PFSK-1 (cell line): Measurements from ENCODE around the gene CDC42.

Source experiments
- POLR2AphosphoS5 ChIP-seq: IDR thresholded peaks from 2 replicates; pipeline ENCODE4 v1.6.1; 2012; ENCODE audit warnings: low read depth, mild to moderate bottlenecking, control low read depth, low read length, moderate library complexity
- SIN3A ChIP-seq: IDR thresholded peaks from 2 replicates; pipeline ENCODE4 v1.6.1; 2012; ENCODE audit warnings: mild to moderate bottlenecking, low read length, moderate library complexity, borderline replicate concordance; ENCODE audit not compliant: insufficient read depth
- TAF1 ChIP-seq: IDR thresholded peaks from 2 replicates; pipeline ENCODE4 v1.6.1; 2012; ENCODE audit warnings: low read length, control low read depth, borderline replicate concordance; ENCODE audit not compliant: insufficient read depth
- TF ChIP-seq, protein P1 (sequence below), 2 experiments: IDR thresholded peaks; 2 replicates each; pipeline versions ENCODE4 v1.6.1 to v1.8.0; 2011 to 2012; ENCODE audit warnings: low read depth in 2 of 2, low read length in 2 of 2, control low read depth in 1 of 2, inconsistent platforms in 1 of 2, mild to moderate bottlenecking in 1 of 2, moderate library complexity in 1 of 2; ENCODE audit not compliant: insufficient read depth in 1 of 2

DNA sequence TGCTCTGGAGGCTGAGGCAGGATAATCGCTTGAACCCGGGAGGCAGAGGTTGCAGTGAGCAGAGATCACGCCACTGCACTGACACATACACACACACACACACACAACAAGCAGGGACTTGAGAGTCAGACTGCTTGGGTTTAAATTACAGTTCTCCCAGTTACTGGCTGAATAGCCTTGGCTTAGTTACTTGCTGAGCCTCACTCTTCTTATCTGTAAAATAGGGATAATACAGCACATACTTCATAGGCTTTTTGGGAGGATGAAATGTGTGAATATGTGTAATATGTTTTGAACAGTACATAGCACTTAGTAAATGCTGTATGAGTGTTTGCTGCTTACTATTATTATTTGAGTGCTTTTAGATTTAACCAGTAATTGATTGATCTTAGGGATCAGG lies 23.8 kb downstream of the CDC42 start:
- TF ChIP-seq POLR2AphosphoS5 (no peak), TAF1 (no peak), SIN3A (no peak)
- TF ChIP-seq, protein P1, sequence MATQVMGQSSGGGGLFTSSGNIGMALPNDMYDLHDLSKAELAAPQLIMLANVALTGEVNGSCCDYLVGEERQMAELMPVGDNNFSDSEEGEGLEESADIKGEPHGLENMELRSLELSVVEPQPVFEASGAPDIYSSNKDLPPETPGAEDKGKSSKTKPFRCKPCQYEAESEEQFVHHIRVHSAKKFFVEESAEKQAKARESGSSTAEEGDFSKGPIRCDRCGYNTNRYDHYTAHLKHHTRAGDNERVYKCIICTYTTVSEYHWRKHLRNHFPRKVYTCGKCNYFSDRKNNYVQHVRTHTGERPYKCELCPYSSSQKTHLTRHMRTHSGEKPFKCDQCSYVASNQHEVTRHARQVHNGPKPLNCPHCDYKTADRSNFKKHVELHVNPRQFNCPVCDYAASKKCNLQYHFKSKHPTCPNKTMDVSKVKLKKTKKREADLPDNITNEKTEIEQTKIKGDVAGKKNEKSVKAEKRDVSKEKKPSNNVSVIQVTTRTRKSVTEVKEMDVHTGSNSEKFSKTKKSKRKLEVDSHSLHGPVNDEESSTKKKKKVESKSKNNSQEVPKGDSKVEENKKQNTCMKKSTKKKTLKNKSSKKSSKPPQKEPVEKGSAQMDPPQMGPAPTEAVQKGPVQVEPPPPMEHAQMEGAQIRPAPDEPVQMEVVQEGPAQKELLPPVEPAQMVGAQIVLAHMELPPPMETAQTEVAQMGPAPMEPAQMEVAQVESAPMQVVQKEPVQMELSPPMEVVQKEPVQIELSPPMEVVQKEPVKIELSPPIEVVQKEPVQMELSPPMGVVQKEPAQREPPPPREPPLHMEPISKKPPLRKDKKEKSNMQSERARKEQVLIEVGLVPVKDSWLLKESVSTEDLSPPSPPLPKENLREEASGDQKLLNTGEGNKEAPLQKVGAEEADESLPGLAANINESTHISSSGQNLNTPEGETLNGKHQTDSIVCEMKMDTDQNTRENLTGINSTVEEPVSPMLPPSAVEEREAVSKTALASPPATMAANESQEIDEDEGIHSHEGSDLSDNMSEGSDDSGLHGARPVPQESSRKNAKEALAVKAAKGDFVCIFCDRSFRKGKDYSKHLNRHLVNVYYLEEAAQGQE (IDR thresholded peaks at IDR 0.05; ENCODE audit: insufficient read depth in 1 of 2, low read depth in 2 of 2, low read length in 2 of 2), result no peak
